Type B pancreatic cell (in vitro differentiated cells): ENCODE results near the gene GCH1. TPM values are rescaled to one million over a fixed set of nuclear protein-coding genes. Genes with fewer than 3 reads are reported as not detected.

ENCODE experiments used
- DNase-seq: peaks from one replicate; pipeline ENCODE4 v3.0.0; 2021; ENCODE audit warnings: mixed read lengths; ENCODE audit not compliant: unreplicated experiment; ENCODE audit errors: extremely low spot score
- H3K27ac Mint-ChIP-seq: 2 replicates; pipeline ENCODE4 v1.8.0; 2021; ENCODE audit warnings: mild to moderate bottlenecking, mixed read lengths
- H3K27me3 Mint-ChIP-seq: 2 replicates; pipeline ENCODE4 v1.8.0; 2021; ENCODE audit warnings: mixed read lengths
- H3K36me3 Mint-ChIP-seq: 2 replicates; pipeline ENCODE4 v1.8.0; 2021; ENCODE audit warnings: mixed read lengths
- H3K4me1 Mint-ChIP-seq: one replicate; pipeline ENCODE4 v1.8.0; 2021; ENCODE audit warnings: mixed read lengths; ENCODE audit not compliant: unreplicated experiment
- H3K4me3 Mint-ChIP-seq: 2 replicates; pipeline ENCODE4 v1.8.0; 2021; ENCODE audit warnings: mild to moderate bottlenecking, mixed read lengths
- H3K9me3 Mint-ChIP-seq: 2 replicates; pipeline ENCODE4 v1.8.0; 2021; ENCODE audit warnings: mixed read lengths
- CTCF ChIP-seq: fragments of 200-600 bp; sonication (generic); conservative IDR thresholded peaks from 2 replicates; pipeline ENCODE4 v1.5.0; 2021; ENCODE audit warnings: antibody characterized with exemption, mild to moderate bottlenecking
- total RNA-seq: library from RNA; stranded (reverse); gene quantifications from 2 replicates; pipeline ENCODE4 v1.2.1, GENCODE V29; 2021; ENCODE audit warnings: low replicate concordance

The GCH1 gene
- total RNA-seq, 1 donor from 2014 or later: 18.2 TPM

GRCh38 chr14:54936816-54937215 lies 34.2 kb upstream of the GCH1 start:
- Mint-ChIP-seq H3K4me3 (no peak overlapping the region), H3K27me3 (no peaks in the 10 kb centered on the region), H3K4me1 (no peaks in the 10 kb centered on the region), H3K9me3 (no peaks in the 10 kb centered on the region), H3K27ac (no peak overlapping the region), H3K36me3 (no peaks in the 10 kb centered on the region)
- DNase-seq: no peak
- no peak for TF ChIP-seq CTCF

GRCh38 chr14:54935958-54936357 lies 33.3 kb upstream of the GCH1 start:
- no peaks in the 10 kb centered on the region for H3K36me3 Mint-ChIP-seq
- H3K4me1 Mint-ChIP-seq: no peaks in the 10 kb centered on the region
- H3K4me3 Mint-ChIP-seq: no peak overlapping the region
- no peak overlapping the region for H3K27ac Mint-ChIP-seq
- DNase-seq: no peak
- TF ChIP-seq CTCF: peak; percentile 15
- H3K9me3 Mint-ChIP-seq: no peaks in the 10 kb centered on the region
- no peaks in the 10 kb centered on the region for H3K27me3 Mint-ChIP-seq

- Mint-ChIP-seq H3K9me3 (no peaks in the 10 kb centered on the region), H3K36me3 (no peaks in the 10 kb centered on the region), H3K27ac (no peak overlapping the region), H3K4me3 (no peak overlapping the region), H3K4me1 (no peaks in the 10 kb centered on the region), H3K27me3 (no peaks in the 10 kb centered on the region)
- TF ChIP-seq CTCF: no peak
- no peak for DNase-seq
Measured at GRCh38 chr14:54935100-54935499, 32.5 kb upstream of the GCH1 start.

- no peak overlapping the region for H3K4me3 Mint-ChIP-seq
- H3K27ac Mint-ChIP-seq: no peak overlapping the region
- DNase-seq: no peak
- H3K4me1 Mint-ChIP-seq: no peaks in the 10 kb centered on the region
- no peak for TF ChIP-seq CTCF
- no peaks in the 10 kb centered on the region for H3K36me3 Mint-ChIP-seq
- no peaks in the 10 kb centered on the region for H3K9me3 Mint-ChIP-seq
- H3K27me3 Mint-ChIP-seq: no peaks in the 10 kb centered on the region
Measured at GRCh38 chr14:54933006-54933405, 30.4 kb upstream of the GCH1 start.

GRCh38 chr14:54931598-54932340 lies 29.1 kb upstream of the GCH1 start:
- Mint-ChIP-seq H3K36me3 (no peaks in the 10 kb centered on the region), H3K27me3 (no peaks in the 10 kb centered on the region), H3K4me3 (no peak overlapping the region), H3K4me1 (no peaks in the 10 kb centered on the region), H3K27ac (no peak overlapping the region), H3K9me3 (no peaks in the 10 kb centered on the region)
- DNase-seq: no peak
- no peak for TF ChIP-seq CTCF
